HCT116 (cell line): Measurements from ENCODE around the gene TMIE. TPM values are rescaled to one million over a fixed set of nuclear protein-coding genes. Genes with fewer than 3 reads are reported as not detected.

ENCODE experiments used
- ATAC-seq: fragments of 200-7000 bp; cut with Tn5 transposase; 2 replicates; pipeline ENCODE4 v1.9.1; 2020; ENCODE audit warnings: mild to moderate bottlenecking, moderate library complexity
- BruUV-seq: library from RNA; stranded (reverse); fragments of 400-500 nt; replicated peaks from 2 replicates; lab custom pipeline; 2021; lab: Mats Ljungman, UMichigan
- CTCF ChIA-PET: fragments of 300-600 bp; sonication (Branson Sonifier 250); formaldehyde crosslinking; loops from one replicate; lab custom pipeline; 2021; ENCODE audit warnings: antibody characterized with exemption; lab: Charles Lee
- POLR2A ChIA-PET: fragments of 300-600, 350-600 bp; sonication (Branson Sonifier 250); formaldehyde crosslinking; loops from one replicate; lab custom pipeline; 2021; ENCODE audit warnings: antibody characterized with exemption; lab: Charles Lee
- RAD21 ChIA-PET, 2 experiments: fragments of 300-600 bp; sonication (Branson Sonifier 250); formaldehyde crosslinking; loops; one replicate each; lab custom pipeline; 2023; ENCODE audit warnings: low total read pairs in 2 of 2; ENCODE audit not compliant: uncharacterized antibody in 2 of 2, unreplicated experiment in 2 of 2, low non-redundant PET in 1 of 2; lab: Charles Lee
- DNase-seq: peaks from one replicate; pipeline ENCODE4 v3.0.0-alpha.2; 2010; ENCODE audit warnings: low read depth, low spot score
- H2AFZ ChIP-seq: fragments of 200-600 bp; shearing (Covaris generic), sonication (generic); 2 replicates; pipeline ENCODE4 v1.6.1; 2017; ENCODE audit warnings: low read depth, mixed run types, mixed read lengths, antibody characterized with exemption, low read length; ENCODE audit not compliant: poor library complexity, severe bottlenecking
- H3K27ac ChIP-seq: 2 replicates; pipeline ENCODE4 v1.5.1; 2012; ENCODE audit warnings: low read depth, low read length
- H3K27me3 ChIP-seq: fragments of 200-600 bp; sonication (generic); 2 replicates; pipeline ENCODE4 v1.6.1; 2016; ENCODE audit warnings: mixed run types, low read length, mixed read lengths; ENCODE audit not compliant: insufficient read depth
- H3K36me3 ChIP-seq, 2 experiments: fragments of 200-500 bp in 1 of 2; fragments of 200-600 bp in 1 of 2; sonication (Bioruptor generic) in 1 of 2; sonication (generic) in 1 of 2; 2 replicates each; pipeline versions ENCODE4 v1.5.1 to v1.6.1; 2014 to 2016; ENCODE audit warnings: low read length in 2 of 2, inconsistent platforms in 1 of 2, mixed read lengths in 1 of 2, mixed run types in 1 of 2; ENCODE audit not compliant: insufficient read depth in 2 of 2, control insufficient read depth in 1 of 2
- H3K4me1 ChIP-seq, 2 experiments: fragments of 200-600 bp in 1 of 2; sonication (generic) in 1 of 2; 2 replicates each; pipeline versions ENCODE4 v1.5.1 to v1.6.1; 2012 to 2017; ENCODE audit warnings: low read length in 2 of 2, inconsistent platforms in 1 of 2, mild to moderate bottlenecking in 1 of 2, mixed read lengths in 1 of 2, mixed run types in 1 of 2, moderate library complexity in 1 of 2; ENCODE audit not compliant: insufficient read depth in 2 of 2, control insufficient read depth in 1 of 2
- H3K4me2 ChIP-seq: fragments of 200-600 bp; sonication (generic); 2 replicates; pipeline ENCODE4 v1.6.1; 2017; ENCODE audit warnings: mixed run types, low read length, mixed read lengths
- H3K4me3 ChIP-seq, 2 experiments: fragments of 200-600 bp in 1 of 2; sonication (generic) in 1 of 2; replicated peaks in 1 of 2; 2 replicates each; pipeline ENCODE4 v1.5.1; 2011 to 2016; ENCODE audit warnings: low read length in 2 of 2, control low read depth in 1 of 2, low read depth in 1 of 2, mild to moderate bottlenecking in 1 of 2, mixed read lengths in 1 of 2, mixed run types in 1 of 2
- H3K79me2 ChIP-seq: fragments of 200-600 bp; sonication (generic); 2 replicates; pipeline ENCODE4 v1.6.1; 2017; ENCODE audit warnings: mild to moderate bottlenecking, mixed run types, low read length, moderate library complexity, mixed read lengths; ENCODE audit not compliant: insufficient read depth
- H3K9ac ChIP-seq: fragments of 200-600 bp; sonication (generic); 2 replicates; pipeline ENCODE4 v1.6.1; 2016; ENCODE audit warnings: low read length, mixed read lengths
- H3K9me2 ChIP-seq: fragments of 200-600 bp; sonication (generic), shearing (Covaris generic); 2 replicates; pipeline ENCODE4 v1.6.1; 2017; ENCODE audit warnings: mixed run types, mild to moderate bottlenecking, moderate library complexity; ENCODE audit not compliant: insufficient read depth
- H3K9me3 ChIP-seq, 2 experiments: fragments of 200-500 bp in 1 of 2; fragments of 200-600 bp in 1 of 2; sonication (Bioruptor generic) in 1 of 2; sonication (generic) in 1 of 2; 2 replicates each; pipeline ENCODE4 v1.6.1; 2014 to 2017; ENCODE audit warnings: low read length in 2 of 2, mixed read lengths in 2 of 2, inconsistent platforms in 1 of 2, low read depth in 1 of 2, mild to moderate bottlenecking in 1 of 2, mixed run types in 1 of 2, moderate library complexity in 1 of 2; ENCODE audit not compliant: control insufficient read depth in 1 of 2, insufficient read depth in 1 of 2
- H4K20me1 ChIP-seq: fragments of 200-600 bp; sonication (generic), shearing (Covaris generic); 2 replicates; pipeline ENCODE4 v1.6.1; 2017; ENCODE audit warnings: mixed run types, mild to moderate bottlenecking, moderate library complexity; ENCODE audit not compliant: insufficient read depth
- CBX3 ChIP-seq: IDR thresholded peaks from 2 replicates; pipeline ENCODE4 v1.6.1; 2012; ENCODE audit warnings: low read depth
- CEBPB ChIP-seq: IDR thresholded peaks from 2 replicates; pipeline ENCODE4 v1.6.1; 2012; ENCODE audit warnings: low read depth
- EGR1 ChIP-seq: IDR thresholded peaks from 2 replicates; pipeline ENCODE4 v1.6.1; 2012; ENCODE audit warnings: low read depth
- ELF1 ChIP-seq: IDR thresholded peaks from 2 replicates; pipeline ENCODE4 v1.6.1; 2012; ENCODE audit warnings: low read depth, borderline replicate concordance
- EZH2phosphoT487 ChIP-seq: fragments of 200-600 bp; IDR thresholded peaks from 2 replicates; pipeline ENCODE4 v1.6.1; 2018; ENCODE audit warnings: antibody characterized with exemption, borderline replicate concordance
- FOSL1 ChIP-seq: IDR thresholded peaks from 2 replicates; pipeline ENCODE4 v1.6.1; 2012; ENCODE audit warnings: low read depth
- JUND ChIP-seq: IDR thresholded peaks from 2 replicates; pipeline ENCODE4 v1.6.1; 2012
- POLR2A ChIP-seq: IDR thresholded peaks from 2 replicates; pipeline ENCODE4 v1.7.0; 2011; ENCODE audit warnings: borderline replicate concordance; ENCODE audit not compliant: insufficient read depth, insufficient read length; ENCODE audit errors: extremely low read depth
- POLR2AphosphoS5 ChIP-seq: IDR thresholded peaks from 2 replicates; pipeline ENCODE4 v1.6.1; 2011; ENCODE audit warnings: mild to moderate bottlenecking, low read depth, low read length, moderate library complexity
- SIN3A ChIP-seq: IDR thresholded peaks from 2 replicates; pipeline ENCODE4 v1.6.1; 2012; ENCODE audit warnings: low read depth
- SP1 ChIP-seq: IDR thresholded peaks from 2 replicates; pipeline ENCODE4 v1.6.1; 2012; ENCODE audit warnings: low read depth
- SRF ChIP-seq: IDR thresholded peaks from 2 replicates; pipeline ENCODE4 v1.6.1; 2012; ENCODE audit warnings: low read depth
- TCF7L2 ChIP-seq: IDR thresholded peaks from 2 replicates; pipeline ENCODE4 v1.7.0; 2011; ENCODE audit warnings: borderline replicate concordance, inconsistent platforms; ENCODE audit not compliant: insufficient read depth, insufficient read length; ENCODE audit errors: extremely low read depth
- ZBTB33 ChIP-seq: IDR thresholded peaks from 2 replicates; pipeline ENCODE4 v1.6.1; 2011; ENCODE audit warnings: mild to moderate bottlenecking, low read length, moderate library complexity; ENCODE audit not compliant: insufficient replicate concordance; ENCODE audit errors: extremely low read depth
- ZFX ChIP-seq: fragments of 450-650 bp; IDR thresholded peaks from 2 replicates; pipeline ENCODE4 v1.6.1; 2017
- intact Hi-C: fragments of 100-400 bp; cut with micrococcal nuclease; formaldehyde crosslinking; loops from 2 replicates; pipeline ENCODE4 v1.10.0; 2022
- total RNA-seq: library from RNA; stranded (reverse); gene quantifications from one replicate; pipeline ENCODE4 v1.2.1, GENCODE V29; 2021; ENCODE audit not compliant: unreplicated experiment

TMIE gene
- total RNA-seq, 1 experiment from 2014 or later: 0.74 TPM

DNA sequence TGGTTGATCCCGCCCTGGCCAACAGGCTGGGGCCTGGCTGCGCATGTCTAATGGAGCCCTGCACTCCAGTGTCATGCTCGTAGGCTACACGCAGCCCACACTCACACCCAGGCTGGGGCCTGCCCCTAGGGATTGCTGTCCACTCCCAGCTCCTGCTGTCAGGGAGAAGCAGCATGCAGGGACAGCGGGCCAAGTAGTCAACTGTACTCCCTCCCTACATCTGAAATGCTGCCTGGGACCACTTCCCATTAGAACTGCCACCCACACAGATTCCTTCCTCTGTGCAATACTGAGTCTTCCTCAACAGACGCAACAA is 23.8 kb upstream of the TMIE start:
- Histone ChIP-seq H3K27ac (no peak overlapping the region), H3K27me3 (no peaks in the 10 kb centered on the region), H4K20me1 (no peaks in the 10 kb centered on the region), H3K9ac (no peak overlapping the region), H3K79me2 (no peaks in the 10 kb centered on the region), H3K9me3 (no peaks in the 10 kb centered on the region), H3K9me2 (no peaks in the 10 kb centered on the region), H2AFZ (no peak overlapping the region), H3K4me3 (no peak overlapping the region), H3K4me2 (no peak overlapping the region), H3K4me1 (no peaks in the 10 kb centered on the region), H3K36me3 (no peaks in the 10 kb centered on the region)
- POLR2A ChIA-PET: no interaction called here
- CTCF ChIA-PET: no interaction called here
- DNase-seq (no peak), ATAC-seq (no peak)
- RAD21 ChIA-PET: no interaction called here
- TF ChIP-seq TCF7L2 (no peak), FOSL1 (no peak), SIN3A (no peak), ZFX (no peak)
- intact Hi-C loops: no loop called here
- no TSS peak for BruUV-seq

GRCh38 chr3:46678280-46678679 is 22.9 kb upstream of the TMIE start:
- Histone ChIP-seq H3K27me3 (no peaks in the 10 kb centered on the region), H3K4me3 (no peak overlapping the region), H2AFZ (no peak overlapping the region), H3K9ac (no peak overlapping the region), H3K27ac (no peak overlapping the region), H3K4me2 (no peak overlapping the region), H3K9me3 (no peaks in the 10 kb centered on the region), H4K20me1 (no peaks in the 10 kb centered on the region), H3K9me2 (no peaks in the 10 kb centered on the region), H3K36me3 (no peaks in the 10 kb centered on the region), H3K4me1 (no peaks in the 10 kb centered on the region), H3K79me2 (no peaks in the 10 kb centered on the region)
- ChIA-PET POLR2A (no interaction called here), CTCF (no interaction called here), RAD21 (no interaction called here)
- DNase-seq: no peak
- ATAC-seq: no peak
- intact Hi-C loops: no loop called here
- TF ChIP-seq SRF (no peak), TCF7L2 (no peak), ELF1 (no peak), SP1 (no peak), FOSL1 (no peak), EZH2phosphoT487 (no peak), ZBTB33 (no peak), CBX3 (no peak), ZFX (no peak), JUND (no peak), POLR2AphosphoS5 (no peak), SIN3A (no peak), POLR2A (no peak), EGR1 (no peak), CEBPB (no peak)
- BruUV-seq: no TSS peak
